Keratinocyte (primary cell): ENCODE measurements around the gene MRFAP1.

Experiments used
- EZH2 ChIP-seq: IDR thresholded peaks from one replicate; pipeline ENCODE4 v1.6.1; 2012; ENCODE audit warnings: inconsistent platforms, mild to moderate bottlenecking, low read length, moderate library complexity
- TF ChIP-seq, protein P1 (sequence below), 3 experiments: IDR thresholded peaks in 1 of 3; conservative IDR thresholded peaks in 1 of 3; optimal IDR thresholded peaks in 1 of 3; 2 replicates in 2 of 3; 3 replicates in 1 of 3; pipeline versions ENCODE3 to v1.5.1; 2011; ENCODE audit warnings: low read length in 3 of 3, mild to moderate bottlenecking in 3 of 3, moderate library complexity in 2 of 3, control low read depth in 1 of 3, inconsistent platforms in 1 of 3; ENCODE audit not compliant: insufficient read depth in 2 of 3; ENCODE audit errors: extremely low read depth in 1 of 3

DNA sequence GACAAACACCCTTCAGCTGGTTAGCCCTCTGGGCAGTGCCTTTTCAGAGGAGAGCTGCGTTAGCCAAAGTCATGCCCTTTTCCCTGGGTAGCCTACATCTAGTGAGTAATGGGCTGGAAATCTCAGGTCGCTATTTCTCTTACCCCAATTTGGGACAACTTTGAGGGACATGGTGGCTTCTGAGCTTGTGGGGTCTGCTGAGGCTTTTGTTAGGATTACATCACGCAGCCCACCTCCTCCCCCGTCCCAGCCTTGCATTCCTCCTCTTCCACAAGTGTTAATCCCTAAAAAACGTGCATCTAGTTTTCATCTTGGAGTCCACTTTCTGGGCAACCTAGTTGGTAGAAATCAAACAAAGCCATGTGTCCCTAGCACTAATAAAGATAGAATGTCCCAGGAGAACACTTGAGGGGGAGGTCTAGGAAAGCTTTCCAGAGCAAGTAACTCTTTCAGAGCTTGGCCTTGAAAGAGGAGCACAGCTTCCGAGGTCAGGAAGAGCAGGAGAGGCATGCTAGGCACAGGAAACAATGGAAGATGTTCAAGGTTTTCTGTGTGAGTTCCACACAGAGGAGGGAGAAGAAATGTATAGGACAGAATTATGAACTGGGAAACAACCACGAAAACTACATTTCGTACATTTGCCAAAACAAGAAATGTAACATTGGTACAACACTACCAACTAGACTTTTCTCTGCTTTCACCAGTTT is 2.8 kb downstream of the MRFAP1 start:
- TF ChIP-seq, protein P1, sequence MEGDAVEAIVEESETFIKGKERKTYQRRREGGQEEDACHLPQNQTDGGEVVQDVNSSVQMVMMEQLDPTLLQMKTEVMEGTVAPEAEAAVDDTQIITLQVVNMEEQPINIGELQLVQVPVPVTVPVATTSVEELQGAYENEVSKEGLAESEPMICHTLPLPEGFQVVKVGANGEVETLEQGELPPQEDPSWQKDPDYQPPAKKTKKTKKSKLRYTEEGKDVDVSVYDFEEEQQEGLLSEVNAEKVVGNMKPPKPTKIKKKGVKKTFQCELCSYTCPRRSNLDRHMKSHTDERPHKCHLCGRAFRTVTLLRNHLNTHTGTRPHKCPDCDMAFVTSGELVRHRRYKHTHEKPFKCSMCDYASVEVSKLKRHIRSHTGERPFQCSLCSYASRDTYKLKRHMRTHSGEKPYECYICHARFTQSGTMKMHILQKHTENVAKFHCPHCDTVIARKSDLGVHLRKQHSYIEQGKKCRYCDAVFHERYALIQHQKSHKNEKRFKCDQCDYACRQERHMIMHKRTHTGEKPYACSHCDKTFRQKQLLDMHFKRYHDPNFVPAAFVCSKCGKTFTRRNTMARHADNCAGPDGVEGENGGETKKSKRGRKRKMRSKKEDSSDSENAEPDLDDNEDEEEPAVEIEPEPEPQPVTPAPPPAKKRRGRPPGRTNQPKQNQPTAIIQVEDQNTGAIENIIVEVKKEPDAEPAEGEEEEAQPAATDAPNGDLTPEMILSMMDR (optimal IDR thresholded peaks at IDR 0.05 in 1 of 3, IDR thresholded peaks at IDR 0.05 in 1 of 3, conservative IDR thresholded peaks at IDR 0.05 in 1 of 3; ENCODE audit: extremely low read depth in 1 of 3, insufficient read depth in 2 of 3, low read length in 3 of 3), result no peak
- no peak for TF ChIP-seq EZH2
